ENCODE data around the gene PSMB11. TPM values are rescaled to one million over a fixed set of nuclear protein-coding genes. Genes with fewer than 3 reads are reported as not detected.

PSMB11 gene
- total RNA-seq, 1 experiment from 2014 or later: not detected

DNA sequence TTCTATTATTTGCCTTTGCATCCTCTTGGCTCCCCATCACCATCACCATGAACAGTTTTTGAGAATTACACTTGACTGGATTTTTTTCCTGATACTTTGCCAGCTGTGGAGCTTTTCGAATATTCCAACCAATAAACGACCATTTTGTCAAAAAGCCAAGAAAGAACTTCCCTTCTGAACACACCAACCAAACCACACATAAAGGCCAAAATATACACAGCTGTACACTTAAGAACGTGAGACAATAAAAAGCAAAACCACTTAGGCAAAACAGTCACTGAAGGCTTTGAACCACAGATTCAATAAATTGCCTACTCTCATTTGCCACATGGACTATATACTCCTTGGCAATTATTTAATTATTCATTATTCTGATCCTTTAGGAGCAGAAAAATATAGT is 33.2 kb upstream of the PSMB11 start:
- Histone ChIP-seq H3F3A (ENCODE audit: insufficient read depth, low read depth) (peaks cover 25% of the 10 kb centered on the region; the same call in 1 of the 2 replicates), H3K9me2 (ENCODE audit: insufficient read depth) (no peaks in the 10 kb centered on the region), H3K27ac (no peak overlapping the region), H3K9me3 (ENCODE audit: insufficient read depth, low read depth) (no peaks in the 10 kb centered on the region), H3K4me2 (peak overlapping the region; percentile 84), H3K36me3 (ENCODE audit: low read depth) (no peaks in the 10 kb centered on the region), H3K27me3 (ENCODE audit: insufficient read depth, low read depth) (no peaks in the 10 kb centered on the region), H3K4me1 (replicated peaks; ENCODE audit: insufficient read depth) (peaks cover 34% of the 10 kb centered on the region), H3K79me2 (ENCODE audit: low read depth) (no peaks in the 10 kb centered on the region; the same call in 1 of the 2 replicates), H2AFZ (no peak overlapping the region), H4K20me1 (ENCODE audit: insufficient read depth) (no peaks in the 10 kb centered on the region), H3K4me3 (peak overlapping the region; percentile 75; the same call in 1 of the 2 replicates)
- intact Hi-C loops (cut with micrococcal nuclease; ENCODE audit: unreplicated experiment): no loop called here
- ChIA-PET CTCF (no interaction called here), POLR2A (ENCODE audit: unreplicated experiment) (no interaction called here)
- no TSS peak for BruUV-seq (replicated peaks)
- DNase-seq: no peak
- TF ChIP-seq CTCF (conservative IDR thresholded peaks at IDR 0.05) (no peak), EZH2 (IDR thresholded peaks at IDR 0.05; ENCODE audit: low read depth) (no peak)

DNA sequence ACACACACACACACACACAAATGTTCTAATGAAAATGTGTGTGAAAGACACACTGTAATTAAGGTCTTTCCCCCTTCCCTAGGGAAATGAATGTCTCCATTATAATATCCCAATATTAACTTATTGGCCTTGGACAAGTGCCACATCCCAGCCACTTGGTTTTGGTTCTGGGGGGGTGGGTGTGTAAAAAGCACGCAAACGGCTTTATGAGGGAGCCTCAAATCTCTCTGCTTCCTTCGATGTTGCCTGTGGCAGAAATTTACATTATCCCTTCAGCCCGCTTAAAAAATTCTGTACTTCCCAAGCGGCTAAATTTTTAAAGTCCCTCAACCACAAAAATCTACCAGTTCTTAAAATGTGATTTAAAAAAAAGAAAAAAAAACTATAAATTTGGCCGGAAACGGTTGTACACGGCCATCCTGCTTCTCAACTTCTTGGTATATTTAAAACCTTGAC is 32.5 kb upstream of the PSMB11 start:
- H3K79me2 ChIP-seq (ENCODE audit: low read depth): no peaks in the 10 kb centered on the region; the same call in 1 of the 2 replicates
- peak overlapping the region; percentile 92 for H2AFZ ChIP-seq
- intact Hi-C loops (cut with micrococcal nuclease; ENCODE audit: unreplicated experiment): no loop called here
- H3K4me2 ChIP-seq: peak overlapping the region; percentile 84
- H3K36me3 ChIP-seq (ENCODE audit: low read depth): no peaks in the 10 kb centered on the region
- peak overlapping the region; percentile 75 for H3K4me3 ChIP-seq
- H3K9me2 ChIP-seq (ENCODE audit: insufficient read depth): no peaks in the 10 kb centered on the region
- H3K4me1 ChIP-seq (replicated peaks; ENCODE audit: insufficient read depth): peaks cover 34% of the 10 kb centered on the region
- BruUV-seq (replicated peaks): TSS peak; percentile 79
- TF ChIP-seq CTCF (conservative IDR thresholded peaks at IDR 0.05) (no peak), EZH2 (IDR thresholded peaks at IDR 0.05; ENCODE audit: low read depth) (no peak)
- H3K27ac ChIP-seq: peak overlapping the region; percentile 56
- ChIA-PET CTCF (no interaction called here), POLR2A (ENCODE audit: unreplicated experiment) (no interaction called here)
- no peaks in the 10 kb centered on the region for H3K9me3 ChIP-seq (ENCODE audit: insufficient read depth, low read depth)
- no peaks in the 10 kb centered on the region for H4K20me1 ChIP-seq (ENCODE audit: insufficient read depth)
- no peak for DNase-seq
- H3K27me3 ChIP-seq (ENCODE audit: insufficient read depth, low read depth): no peaks in the 10 kb centered on the region
- H3F3A ChIP-seq (ENCODE audit: insufficient read depth, low read depth): peaks cover 25% of the 10 kb centered on the region; the same call in 1 of the 2 replicates

DNA sequence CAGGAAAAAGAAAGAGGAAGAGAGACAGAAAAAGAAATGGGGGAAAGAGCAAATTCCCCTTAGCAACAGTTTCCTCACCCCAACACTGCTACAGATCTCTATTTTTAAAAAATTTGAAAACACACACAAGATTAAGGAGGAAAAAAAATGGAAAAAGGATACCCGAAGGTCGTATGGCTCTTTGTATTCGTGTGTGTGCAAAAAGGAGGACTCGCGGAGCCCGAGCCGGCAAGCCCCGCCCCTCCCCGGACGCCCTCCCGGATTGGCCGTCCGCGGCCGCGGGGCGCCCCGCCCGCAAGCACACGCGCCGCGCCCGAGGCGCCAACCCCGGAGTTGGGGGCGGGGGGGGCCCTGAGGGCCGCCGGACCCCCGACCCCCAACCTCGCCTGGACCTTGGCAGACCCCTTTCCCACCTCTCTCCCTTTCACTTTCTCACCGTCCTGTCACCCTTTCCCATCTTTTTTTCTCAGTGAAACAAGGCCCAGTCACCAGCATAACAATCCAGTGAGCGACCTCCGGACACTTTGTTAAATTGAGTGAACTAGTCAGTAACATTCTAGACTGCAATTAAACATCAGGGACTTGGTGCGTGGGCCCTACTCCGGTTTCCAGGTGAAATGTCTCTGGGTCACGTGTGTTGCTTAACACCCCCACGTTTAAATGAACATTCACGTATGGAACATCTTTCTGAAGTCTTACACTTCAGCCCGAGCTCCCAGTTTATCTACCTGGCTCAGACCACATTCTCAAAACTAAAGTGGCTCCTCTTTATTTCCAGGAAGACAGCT is 31.9 kb upstream of the PSMB11 start, which contains the start of gene C14orf93:
Gene C14orf93, minus strand, starts transcription at position 205 of the 788 bp plus-strand sequence. CDS start 11,120 bp downstream, outside the sequence.
- Histone ChIP-seq H4K20me1 (ENCODE audit: insufficient read depth) (no peaks in the 10 kb centered on the region), H3K9me3 (ENCODE audit: insufficient read depth, low read depth) (no peaks in the 10 kb centered on the region), H3K9me2 (ENCODE audit: insufficient read depth) (no peaks in the 10 kb centered on the region), H3K4me3 (peak within 1 kb of the TSS; percentile 75), H3K4me2 (peak within 1 kb of the TSS; percentile 84), H2AFZ (peak within 1 kb of the TSS; percentile 92), H3K27me3 (ENCODE audit: insufficient read depth, low read depth) (no peaks in the 10 kb centered on the region), H3K79me2 (ENCODE audit: low read depth) (no peaks in the 10 kb centered on the region; the same call in 1 of the 2 replicates), H3K27ac (peak within 1 kb of the TSS; percentile 56), H3K36me3 (ENCODE audit: low read depth) (no peaks in the 10 kb centered on the region), H3K4me1 (replicated peaks; ENCODE audit: insufficient read depth) (peaks cover 32% of the 10 kb centered on the region), H3F3A (ENCODE audit: insufficient read depth, low read depth) (peaks cover 25% of the 10 kb centered on the region; the same call in 1 of the 2 replicates)
- TF ChIP-seq EZH2 (IDR thresholded peaks at IDR 0.05; ENCODE audit: low read depth) (no peak), CTCF (conservative IDR thresholded peaks at IDR 0.05) (no peak)
- POLR2A ChIA-PET (ENCODE audit: unreplicated experiment): no interaction called here
- CTCF ChIA-PET: no interaction called here
- intact Hi-C loops (cut with micrococcal nuclease; ENCODE audit: unreplicated experiment): no loop called here
- peak in 1 of 2 experiments; percentile 67 for DNase-seq
- BruUV-seq (replicated peaks): no TSS peak
